GM12891 (cell line): ENCODE measurements around the gene CHRM5.

ENCODE experiments used
- POLR2A ChIP-seq: IDR thresholded peaks from 2 replicates; pipeline ENCODE4 v1.6.1; 2011; ENCODE audit warnings: low read depth, low read length, control low read depth
- POLR2AphosphoS5 ChIP-seq: IDR thresholded peaks from 2 replicates; pipeline ENCODE4 v1.6.1; 2011; ENCODE audit warnings: low read depth, low read length, control low read depth

DNA sequence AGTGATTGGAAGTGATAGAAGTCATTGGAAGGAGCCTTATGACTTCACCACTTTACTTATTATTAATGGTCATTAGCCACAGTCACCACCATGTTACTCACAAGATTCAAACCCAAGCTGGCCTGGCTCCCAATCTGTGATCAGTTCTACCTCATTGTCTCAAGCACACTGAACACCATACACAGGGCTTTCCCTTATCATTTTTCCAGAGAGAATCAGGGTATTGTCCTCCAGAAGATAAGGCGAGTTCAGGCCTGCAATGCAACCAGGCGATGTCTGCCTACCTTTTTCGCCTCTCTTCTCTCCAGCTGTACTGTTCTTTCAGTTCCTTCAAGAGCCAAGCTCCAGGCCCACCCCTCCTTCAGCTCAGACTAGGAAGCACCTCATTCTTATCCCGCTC lies 108.5 kb downstream of the CHRM5 start:
- no peak for TF ChIP-seq POLR2AphosphoS5
- TF ChIP-seq POLR2A, result no peak
